ENCODE data around the gene LDB2. TPM values are rescaled to one million over a fixed set of nuclear protein-coding genes. Genes with fewer than 3 reads are reported as not detected.

Gene LDB2
- total and polyA plus RNA-seq, 2 donors = 29.0 to 142 TPM

GRCh38 chr4:16760617-16761363, 137.7 kb downstream of the LDB2 start:
- Histone ChIP-seq H3K4me1 (ENCODE audit: insufficient read depth) (no peaks in the 10 kb centered on the region), H3K27ac (ENCODE audit: low read depth) (no peak overlapping the region), H3K36me3 (ENCODE audit: insufficient read depth) (no peaks in the 10 kb centered on the region), H3K4me3 (ENCODE audit: low read depth, low read length) (no peak overlapping the region)
- WGBS = 31% methylated on average over 6 of the region's 6 CpGs
- peak; percentile 49 for DNase-seq (ENCODE audit: extremely low spot score)

- WGBS = 63% methylated on average over 5 of the region's 5 CpGs
- peak; percentile 53 for DNase-seq (ENCODE audit: extremely low spot score)
- Histone ChIP-seq H3K4me3 (ENCODE audit: low read depth, low read length) (no peak overlapping the region), H3K4me1 (ENCODE audit: insufficient read depth) (no peaks in the 10 kb centered on the region), H3K27ac (ENCODE audit: low read depth) (no peak overlapping the region), H3K36me3 (ENCODE audit: insufficient read depth) (no peaks in the 10 kb centered on the region)
These were observed 138.4 kb downstream of the LDB2 start for GRCh38 chr4:16759931-16760582.

GRCh38 chr4:16758816-16759215, 139.6 kb downstream of the LDB2 start:
- Histone ChIP-seq H3K4me1 (ENCODE audit: insufficient read depth) (no peaks in the 10 kb centered on the region), H3K4me3 (ENCODE audit: low read depth, low read length) (no peak overlapping the region), H3K36me3 (ENCODE audit: insufficient read depth) (no peaks in the 10 kb centered on the region), H3K27ac (ENCODE audit: low read depth) (no peak overlapping the region)
- DNase-seq (ENCODE audit: extremely low spot score) = no peak
- 91% methylated on average over 8 of the region's 8 CpGs for WGBS

GRCh38 chr4:16758255-16758654, 140.2 kb downstream of the LDB2 start:
- H3K36me3 ChIP-seq (ENCODE audit: insufficient read depth) = no peaks in the 10 kb centered on the region
- H3K27ac ChIP-seq (ENCODE audit: low read depth) = no peak overlapping the region
- no peak for DNase-seq (ENCODE audit: extremely low spot score)
- no peak overlapping the region for H3K4me3 ChIP-seq (ENCODE audit: low read depth, low read length)
- no peaks in the 10 kb centered on the region for H3K4me1 ChIP-seq (ENCODE audit: insufficient read depth)
- 79% methylated on average over 2 of the region's 2 CpGs for WGBS

GRCh38 chr4:16757080-16757521, 141.3 kb downstream of the LDB2 start:
- Histone ChIP-seq H3K36me3 (ENCODE audit: insufficient read depth) (no peaks in the 10 kb centered on the region), H3K4me3 (ENCODE audit: low read depth, low read length) (no peak overlapping the region), H3K4me1 (ENCODE audit: insufficient read depth) (no peaks in the 10 kb centered on the region), H3K27ac (ENCODE audit: low read depth) (no peak overlapping the region)
- whole genome bisulfite sequencing = 80% methylated on average over 14 of the region's 14 CpGs
- no peak for DNase-seq (ENCODE audit: extremely low spot score)

GRCh38 chr4:16754104-16754503, 144.3 kb downstream of the LDB2 start:
- 90% methylated on average over 2 of the region's 2 CpGs for WGBS

GRCh38 chr4:16752150-16752549, 146.3 kb downstream of the LDB2 start:
- Histone ChIP-seq H3K36me3 (ENCODE audit: insufficient read depth) (no peaks in the 10 kb centered on the region), H3K4me1 (ENCODE audit: insufficient read depth) (no peaks in the 10 kb centered on the region), H3K4me3 (ENCODE audit: low read depth, low read length) (no peak overlapping the region), H3K27ac (ENCODE audit: low read depth) (no peak overlapping the region)
- DNase-seq (ENCODE audit: extremely low spot score) = no peak

More at GRCh38 chr4:16754104-16754503, 144.3 kb downstream of the LDB2 start:
- DNase-seq (ENCODE audit: extremely low spot score) = no peak
- no peak overlapping the region for H3K27ac ChIP-seq (ENCODE audit: low read depth)
- H3K4me3 ChIP-seq (ENCODE audit: low read depth, low read length) = no peak overlapping the region
- H3K36me3 ChIP-seq (ENCODE audit: insufficient read depth) = no peaks in the 10 kb centered on the region
- no peaks in the 10 kb centered on the region for H3K4me1 ChIP-seq (ENCODE audit: insufficient read depth)

- H3K4me3 ChIP-seq (ENCODE audit: low read depth, low read length) = no peak overlapping the region
- no peaks in the 10 kb centered on the region for H3K4me1 ChIP-seq (ENCODE audit: insufficient read depth)
- no peak for DNase-seq (ENCODE audit: extremely low spot score)
- H3K36me3 ChIP-seq (ENCODE audit: insufficient read depth) = no peaks in the 10 kb centered on the region
- 75% methylated on average over 8 of the region's 8 CpGs for WGBS
- no peak overlapping the region for H3K27ac ChIP-seq (ENCODE audit: low read depth)
These were observed 147.4 kb downstream of the LDB2 start for GRCh38 chr4:16750882-16751642.

- H3K36me3 ChIP-seq (ENCODE audit: insufficient read depth) = no peaks in the 10 kb centered on the region
- H3K4me3 ChIP-seq (ENCODE audit: low read depth, low read length) = no peak overlapping the region
- 94% methylated on average over 2 of the region's 2 CpGs for WGBS
- no peaks in the 10 kb centered on the region for H3K4me1 ChIP-seq (ENCODE audit: insufficient read depth)
- H3K27ac ChIP-seq (ENCODE audit: low read depth) = no peak overlapping the region
- no peak for DNase-seq (ENCODE audit: extremely low spot score)
These were observed 148.2 kb downstream of the LDB2 start for GRCh38 chr4:16750216-16750615.

- H3K27ac ChIP-seq (ENCODE audit: low read depth) = no peak overlapping the region
- H3K4me3 ChIP-seq (ENCODE audit: low read depth, low read length) = no peak overlapping the region
- H3K36me3 ChIP-seq (ENCODE audit: insufficient read depth) = no peaks in the 10 kb centered on the region
- no peaks in the 10 kb centered on the region for H3K4me1 ChIP-seq (ENCODE audit: insufficient read depth)
- 81% methylated on average over 3 of the region's 3 CpGs for WGBS
- DNase-seq (ENCODE audit: extremely low spot score) = no peak
These were observed 152.6 kb downstream of the LDB2 start for GRCh38 chr4:16745887-16746286.

GRCh38 chr4:16745009-16745635, 153.3 kb downstream of the LDB2 start:
- WGBS = 66% methylated on average over 7 of the region's 7 CpGs
- DNase-seq (ENCODE audit: extremely low spot score) = no peak
- no peak overlapping the region for H3K4me3 ChIP-seq (ENCODE audit: low read depth, low read length)
- H3K36me3 ChIP-seq (ENCODE audit: insufficient read depth) = no peaks in the 10 kb centered on the region
- H3K27ac ChIP-seq (ENCODE audit: low read depth) = no peak overlapping the region
- no peaks in the 10 kb centered on the region for H3K4me1 ChIP-seq (ENCODE audit: insufficient read depth)

GRCh38 chr4:16741287-16741686, 157.2 kb downstream of the LDB2 start:
- no peak for DNase-seq (ENCODE audit: extremely low spot score)
- H3K27ac ChIP-seq (ENCODE audit: low read depth) = no peak overlapping the region
- no peaks in the 10 kb centered on the region for H3K4me1 ChIP-seq (ENCODE audit: insufficient read depth)
- H3K4me3 ChIP-seq (ENCODE audit: low read depth, low read length) = no peak overlapping the region
- 83% methylated on average over 3 of the region's 3 CpGs for WGBS
- no peaks in the 10 kb centered on the region for H3K36me3 ChIP-seq (ENCODE audit: insufficient read depth)

GRCh38 chr4:16739997-16740624, 158.3 kb downstream of the LDB2 start:
- H3K36me3 ChIP-seq (ENCODE audit: insufficient read depth) = no peaks in the 10 kb centered on the region
- DNase-seq (ENCODE audit: extremely low spot score) = no peak
- no peak overlapping the region for H3K27ac ChIP-seq (ENCODE audit: low read depth)
- 87% methylated on average over 8 of the region's 8 CpGs for WGBS
- H3K4me1 ChIP-seq (ENCODE audit: insufficient read depth) = no peaks in the 10 kb centered on the region
- no peak overlapping the region for H3K4me3 ChIP-seq (ENCODE audit: low read depth, low read length)

Data from urinary bladder (tissue), 4 donors.